ENCODE data around the gene TRIP10.
A peak's percentile ranks its signal among the peaks of the same experiment; 100 is the strongest.

Gene TRIP10

DNA sequence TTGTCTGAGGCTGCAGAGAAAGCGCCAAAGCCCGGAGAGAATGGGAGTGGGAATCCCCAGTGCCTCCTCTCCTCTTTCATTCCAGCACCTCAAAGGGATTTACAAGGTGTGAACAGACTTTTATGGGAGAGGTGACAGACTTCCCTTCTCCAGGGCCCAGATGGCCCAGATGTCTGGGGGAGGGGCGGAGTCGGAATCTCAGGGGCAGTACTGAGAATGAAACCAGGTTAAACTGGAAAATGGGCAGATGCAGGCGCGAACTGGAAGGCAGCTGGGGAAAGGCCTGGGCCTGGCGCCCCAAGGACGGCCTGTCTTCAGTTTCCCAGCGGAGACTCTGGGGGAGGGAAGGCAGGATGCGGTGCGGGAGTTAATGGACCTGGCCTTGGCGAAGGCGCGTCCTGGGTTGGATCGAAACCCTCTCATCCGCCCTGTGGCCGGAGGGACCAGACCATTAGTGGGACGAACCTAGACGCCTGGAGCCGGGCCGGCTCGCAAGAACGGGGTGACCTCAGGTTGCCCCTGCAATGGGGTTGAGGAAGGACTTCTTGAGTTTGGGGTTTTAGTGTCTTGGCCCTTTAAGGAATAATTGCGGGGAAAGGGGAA, 592 bp upstream of the TRIP10 start:
- TF ChIP-seq, protein P1, sequence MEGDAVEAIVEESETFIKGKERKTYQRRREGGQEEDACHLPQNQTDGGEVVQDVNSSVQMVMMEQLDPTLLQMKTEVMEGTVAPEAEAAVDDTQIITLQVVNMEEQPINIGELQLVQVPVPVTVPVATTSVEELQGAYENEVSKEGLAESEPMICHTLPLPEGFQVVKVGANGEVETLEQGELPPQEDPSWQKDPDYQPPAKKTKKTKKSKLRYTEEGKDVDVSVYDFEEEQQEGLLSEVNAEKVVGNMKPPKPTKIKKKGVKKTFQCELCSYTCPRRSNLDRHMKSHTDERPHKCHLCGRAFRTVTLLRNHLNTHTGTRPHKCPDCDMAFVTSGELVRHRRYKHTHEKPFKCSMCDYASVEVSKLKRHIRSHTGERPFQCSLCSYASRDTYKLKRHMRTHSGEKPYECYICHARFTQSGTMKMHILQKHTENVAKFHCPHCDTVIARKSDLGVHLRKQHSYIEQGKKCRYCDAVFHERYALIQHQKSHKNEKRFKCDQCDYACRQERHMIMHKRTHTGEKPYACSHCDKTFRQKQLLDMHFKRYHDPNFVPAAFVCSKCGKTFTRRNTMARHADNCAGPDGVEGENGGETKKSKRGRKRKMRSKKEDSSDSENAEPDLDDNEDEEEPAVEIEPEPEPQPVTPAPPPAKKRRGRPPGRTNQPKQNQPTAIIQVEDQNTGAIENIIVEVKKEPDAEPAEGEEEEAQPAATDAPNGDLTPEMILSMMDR (IDR thresholded peaks at IDR 0.05; ENCODE audit: unreplicated experiment in 3 of 3), result peak in 1 of 3 experiments; percentile 13
- peak overlapping the region; percentile 90 to 98 (median 96) for H3K27ac Mint-ChIP-seq
- H3K36me3 Mint-ChIP-seq (ENCODE audit: low read depth), result peaks cover 17% of the 10 kb centered on the region
- no peaks in the 10 kb centered on the region for H3K9me3 Mint-ChIP-seq
- no peaks in the 10 kb centered on the region for H3K27me3 Mint-ChIP-seq (ENCODE audit: low read depth)
- H3K4me3 Mint-ChIP-seq, result peak overlapping the region; percentile 93 to 99 (median 98)
- peaks cover 56% of the 10 kb centered on the region for H3K4me1 Mint-ChIP-seq

GRCh38 chr19:6739883-6740588, 556 bp downstream of the TRIP10 start:
- H3K4me1 Mint-ChIP-seq, result peaks cover 67% of the 10 kb centered on the region
- peaks cover 18% of the 10 kb centered on the region for H3K36me3 Mint-ChIP-seq (ENCODE audit: low read depth)
- H3K9me3 Mint-ChIP-seq, result no peaks in the 10 kb centered on the region
- TF ChIP-seq, protein P1 (IDR thresholded peaks at IDR 0.05; ENCODE audit: unreplicated experiment in 3 of 3), result no peak
- no peak overlapping the region for H3K27ac Mint-ChIP-seq
- peak overlapping the region; percentile 86 to 90 (median 90) for H3K4me3 Mint-ChIP-seq
- no peaks in the 10 kb centered on the region for H3K27me3 Mint-ChIP-seq (ENCODE audit: low read depth)

DNA sequence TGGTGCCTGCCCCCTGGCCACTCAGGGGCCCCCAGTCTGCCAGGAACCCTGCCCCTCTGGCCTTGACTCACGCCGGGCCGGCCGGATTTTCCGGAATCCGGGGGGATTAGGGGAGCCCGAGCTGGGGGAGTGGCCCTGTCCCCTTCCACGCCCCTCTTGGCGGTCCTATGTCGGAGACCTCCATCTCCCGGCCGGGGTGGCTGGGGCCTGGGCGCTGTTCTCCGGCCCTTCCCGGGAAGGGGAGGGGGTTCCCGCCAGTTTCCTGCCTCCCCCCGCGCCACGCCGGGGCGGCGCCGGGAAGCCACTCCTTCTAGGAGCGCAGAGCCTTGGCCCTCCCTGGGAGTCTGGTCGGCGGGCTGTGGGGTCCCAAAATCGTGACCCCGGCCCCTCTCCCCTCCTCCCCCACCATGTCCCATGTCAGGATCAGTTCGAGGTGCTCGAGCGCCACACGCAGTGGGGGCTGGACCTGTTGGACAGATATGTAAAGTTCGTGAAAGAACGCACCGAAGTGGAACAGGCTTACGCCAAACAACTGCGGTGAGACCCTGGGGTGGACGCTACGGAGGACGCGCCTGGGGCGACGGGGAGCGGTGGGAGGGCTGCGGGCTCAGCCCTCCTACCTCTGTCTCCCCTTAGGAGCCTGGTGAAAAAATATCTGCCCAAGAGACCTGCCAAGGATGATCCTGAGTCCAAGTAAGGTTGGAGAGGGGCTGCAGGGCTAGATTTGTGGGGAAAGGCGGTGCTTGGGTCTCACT, 1.3 kb downstream of the TRIP10 start:
- peak overlapping the region; percentile 58 to 83 (median 72) for H3K27ac Mint-ChIP-seq
- no peaks in the 10 kb centered on the region for H3K9me3 Mint-ChIP-seq
- H3K27me3 Mint-ChIP-seq (ENCODE audit: low read depth), result no peaks in the 10 kb centered on the region
- H3K4me1 Mint-ChIP-seq, result peaks cover 74% of the 10 kb centered on the region
- TF ChIP-seq, protein P1 (IDR thresholded peaks at IDR 0.05; ENCODE audit: unreplicated experiment in 3 of 3), result no peak
- H3K4me3 Mint-ChIP-seq, result peak overlapping the region; percentile 86 to 90 (median 90)
- peaks cover 25% of the 10 kb centered on the region for H3K36me3 Mint-ChIP-seq (ENCODE audit: low read depth)

DNA sequence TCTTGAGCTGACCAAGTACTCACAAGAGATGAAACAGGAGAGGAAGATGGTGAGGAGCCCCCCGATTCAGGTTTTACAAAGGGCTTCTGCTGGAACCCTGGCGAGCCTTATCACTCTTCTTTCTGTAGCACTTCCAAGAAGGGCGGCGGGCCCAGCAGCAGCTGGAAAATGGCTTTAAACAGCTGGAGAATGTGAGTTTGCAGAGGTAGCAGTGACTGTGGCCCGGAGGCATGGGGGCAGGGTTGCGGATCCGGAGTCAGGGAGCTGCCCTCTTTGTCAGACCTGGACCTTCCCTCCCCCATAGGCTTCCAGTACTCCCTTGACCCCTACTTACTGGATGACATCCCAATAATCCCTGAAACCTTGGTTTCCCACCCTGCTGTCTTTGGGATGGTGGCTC, 3.6 kb downstream of the TRIP10 start:
- Mint-ChIP-seq H3K9me3 (no peaks in the 10 kb centered on the region), H3K27me3 (ENCODE audit: low read depth) (no peaks in the 10 kb centered on the region), H3K27ac (peak overlapping the region; percentile 88 to 95 (median 94)), H3K4me3 (peak overlapping the region; percentile 68 to 83 (median 82)), H3K36me3 (ENCODE audit: low read depth) (peaks cover 44% of the 10 kb centered on the region), H3K4me1 (peaks cover 60% of the 10 kb centered on the region)
- TF ChIP-seq, protein P1 (IDR thresholded peaks at IDR 0.05; ENCODE audit: unreplicated experiment in 3 of 3), result no peak

GRCh38 chr19:6743714-6744380, 4.4 kb downstream of the TRIP10 start:
- H3K27ac Mint-ChIP-seq, result peak overlapping the region; percentile 88 to 95 (median 94)
- H3K4me1 Mint-ChIP-seq, result peaks cover 52% of the 10 kb centered on the region
- H3K4me3 Mint-ChIP-seq, result peak overlapping the region; percentile 72 to 86 (median 81)
- H3K9me3 Mint-ChIP-seq, result no peaks in the 10 kb centered on the region
- no peaks in the 10 kb centered on the region for H3K27me3 Mint-ChIP-seq (ENCODE audit: low read depth)
- TF ChIP-seq, protein P1 (IDR thresholded peaks at IDR 0.05; ENCODE audit: unreplicated experiment in 3 of 3), result no peak
- peaks cover 52% of the 10 kb centered on the region for H3K36me3 Mint-ChIP-seq (ENCODE audit: low read depth)

Measured in nephron (organoid).